Measurements from ENCODE around the gene GPATCH11. TPM values are rescaled to one million over a fixed set of nuclear protein-coding genes. Genes with fewer than 3 reads are reported as not detected.

Gene GPATCH11
- total RNA-seq, 1 donor from 2014 or later = 7.8 TPM

GRCh38 chr2:37080689-37081088 is 3.6 kb upstream of the GPATCH11 start:
- DNase-seq (no peak), ATAC-seq (no peak)
- H3K4me3 ChIP-seq = no peak overlapping the region
- peaks cover 38% of the 10 kb centered on the region for H3K4me1 ChIP-seq
- H3K27me3 ChIP-seq = no peaks in the 10 kb centered on the region
- intact Hi-C loops (cut with DNase I) = no loop called here
- TF ChIP-seq CTCF (IDR thresholded peaks at IDR 0.05) = no peak
- peaks cover 34% of the 10 kb centered on the region for H3K36me3 ChIP-seq
- no peaks in the 10 kb centered on the region for H3K9me3 ChIP-seq
- H3K27ac ChIP-seq = peak overlapping the region; percentile 55

GRCh38 chr2:37084797-37085196 is 479 bp downstream of the GPATCH11 start:
- peak overlapping the region; percentile 90 for H3K4me3 ChIP-seq
- H3K9me3 ChIP-seq = no peaks in the 10 kb centered on the region
- H3K36me3 ChIP-seq = peaks cover 16% of the 10 kb centered on the region
- ATAC-seq (no peak), DNase-seq (no peak)
- no peaks in the 10 kb centered on the region for H3K27me3 ChIP-seq
- no peak for TF ChIP-seq CTCF (IDR thresholded peaks at IDR 0.05)
- intact Hi-C loops (cut with DNase I) = no loop called here
- peak overlapping the region; percentile 88 for H3K27ac ChIP-seq
- peaks cover 35% of the 10 kb centered on the region for H3K4me1 ChIP-seq

- no peak for ATAC-seq
- TF ChIP-seq CTCF (IDR thresholded peaks at IDR 0.05) = no peak
- no peaks in the 10 kb centered on the region for H3K9me3 ChIP-seq
- intact Hi-C loops (cut with DNase I) = no loop called here
- H3K27me3 ChIP-seq = no peaks in the 10 kb centered on the region
- peaks cover 25% of the 10 kb centered on the region for H3K36me3 ChIP-seq
- no peak for DNase-seq
- no peak overlapping the region for H3K27ac ChIP-seq
- H3K4me1 ChIP-seq = peaks cover 28% of the 10 kb centered on the region
- H3K4me3 ChIP-seq = no peak overlapping the region
Observed at GRCh38 chr2:37085731-37086147, 1.4 kb downstream of the GPATCH11 start.

- intact Hi-C loops (cut with DNase I) = no loop called here
- no peaks in the 10 kb centered on the region for H3K9me3 ChIP-seq
- DNase-seq = no peak
- no peaks in the 10 kb centered on the region for H3K27me3 ChIP-seq
- no peak for ATAC-seq
- no peak overlapping the region for H3K27ac ChIP-seq
- H3K4me1 ChIP-seq = peaks cover 9% of the 10 kb centered on the region
- peaks cover 66% of the 10 kb centered on the region for H3K36me3 ChIP-seq
- no peak overlapping the region for H3K4me3 ChIP-seq
- no peak for TF ChIP-seq CTCF (IDR thresholded peaks at IDR 0.05)
Observed at GRCh38 chr2:37090019-37090477, 5.7 kb downstream of the GPATCH11 start.

GRCh38 chr2:37091873-37092272 is 7.6 kb downstream of the GPATCH11 start:
- TF ChIP-seq CTCF (IDR thresholded peaks at IDR 0.05) = no peak
- H3K27ac ChIP-seq = no peak overlapping the region
- H3K9me3 ChIP-seq = no peaks in the 10 kb centered on the region
- DNase-seq (no peak), ATAC-seq (no peak)
- H3K4me3 ChIP-seq = no peak overlapping the region
- H3K4me1 ChIP-seq = no peaks in the 10 kb centered on the region
- H3K36me3 ChIP-seq = peaks cover 83% of the 10 kb centered on the region
- intact Hi-C loops (cut with DNase I) = no loop called here
- H3K27me3 ChIP-seq = no peaks in the 10 kb centered on the region

- ATAC-seq = no peak
- no peak for DNase-seq
- Histone ChIP-seq H3K27me3 (no peaks in the 10 kb centered on the region), H3K27ac (no peak overlapping the region), H3K4me1 (no peaks in the 10 kb centered on the region), H3K36me3 (peaks cover 87% of the 10 kb centered on the region), H3K9me3 (no peaks in the 10 kb centered on the region), H3K4me3 (no peak overlapping the region)
- no peak for TF ChIP-seq CTCF (IDR thresholded peaks at IDR 0.05)
- intact Hi-C loops (cut with DNase I) = no loop called here
Observed at GRCh38 chr2:37096568-37096967, 12.2 kb downstream of the GPATCH11 start.
